Activated CD4-positive, alpha-beta T cell treated with anti-CD3 and anti-CD28 coated beads, Interleukin-2, Interleukin-4, amounts not matched to agents 100 ng/mL and 50 ng/mL, durations not matched to agents 16 hours and 8 hours (primary cell): ENCODE measurements around the gene TMEM72.

Source experiments
- DNase-seq: peaks from one replicate; pipeline ENCODE4 v3.0.0-alpha.2; 2020; ENCODE audit warnings: low spot score

The TMEM72 gene

DNA sequence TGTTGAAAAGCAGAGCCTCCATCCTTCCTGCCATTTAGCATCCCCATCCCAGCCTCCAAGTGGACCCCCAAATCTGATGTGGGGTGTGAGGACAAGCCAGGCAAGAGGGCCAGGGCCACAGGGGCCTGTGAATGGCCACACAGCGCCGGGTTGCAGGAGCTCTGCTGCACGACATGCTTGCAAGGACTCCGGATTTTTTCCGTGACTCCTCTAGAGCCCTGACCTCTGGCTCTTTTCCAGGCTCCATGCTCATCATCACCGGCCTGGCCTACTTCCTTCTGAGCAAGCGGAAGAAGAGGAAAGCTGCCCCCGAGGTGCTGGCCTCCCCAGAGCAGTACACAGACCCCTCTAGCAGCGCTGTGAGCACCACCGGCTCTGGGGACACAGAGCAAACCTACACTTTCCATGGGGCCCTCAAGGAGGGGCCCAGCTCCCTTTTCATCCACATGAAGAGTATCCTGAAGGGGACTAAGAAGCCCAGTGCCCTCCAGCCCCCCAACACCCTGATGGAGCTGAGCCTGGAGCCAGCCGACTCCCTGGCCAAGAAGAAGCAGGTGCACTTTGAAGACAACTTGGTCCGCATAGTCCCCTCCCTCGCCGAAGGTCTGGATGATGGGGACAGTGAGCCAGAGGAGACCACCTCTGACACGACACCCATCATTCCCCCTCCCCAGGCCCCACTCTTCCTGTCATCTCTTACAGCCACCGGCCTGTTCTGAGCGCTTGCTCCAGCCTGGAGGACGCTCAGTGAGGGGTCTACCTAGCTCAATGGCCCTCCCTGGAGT, 23.5 kb downstream of the TMEM72 start:
- DNase-seq, result no peak

DNA sequence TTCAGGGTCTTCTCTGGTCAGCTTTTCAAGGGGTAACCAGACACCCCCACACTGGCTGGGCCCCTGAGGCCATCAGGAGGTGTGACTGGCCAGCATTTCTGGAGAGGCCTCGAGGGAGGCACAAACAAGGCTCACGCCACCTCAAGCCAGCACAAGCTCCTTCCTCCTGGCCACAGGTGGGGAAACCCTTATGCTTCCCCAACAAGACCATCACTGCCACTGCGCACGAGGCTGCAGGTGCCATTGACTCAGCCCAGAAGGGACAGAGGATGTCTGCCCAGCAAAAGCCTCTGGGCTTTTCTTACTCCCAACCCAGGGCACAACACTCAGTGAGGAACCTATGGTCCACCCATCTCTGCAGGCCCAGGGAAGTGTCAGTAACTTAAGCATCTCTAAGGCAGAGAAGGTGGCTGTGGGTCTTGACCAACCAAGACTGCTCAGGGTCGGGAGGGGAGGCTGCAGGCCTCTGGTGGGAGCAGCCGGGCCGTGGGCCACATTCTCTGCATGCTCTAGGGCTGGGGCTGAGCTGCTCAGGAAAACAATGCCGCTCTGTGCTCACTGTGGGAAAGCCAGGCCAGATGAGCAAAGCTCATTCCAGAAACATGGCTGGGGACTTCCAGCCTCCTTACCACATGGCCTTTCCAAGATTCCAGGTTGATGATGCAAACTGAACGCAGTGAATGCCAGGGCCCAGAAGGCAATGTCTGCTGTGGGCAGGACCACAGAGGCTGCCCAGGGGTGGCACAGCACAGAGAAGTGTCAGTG, 24.2 kb downstream of the TMEM72 start:
- DNase-seq, result no peak

DNA sequence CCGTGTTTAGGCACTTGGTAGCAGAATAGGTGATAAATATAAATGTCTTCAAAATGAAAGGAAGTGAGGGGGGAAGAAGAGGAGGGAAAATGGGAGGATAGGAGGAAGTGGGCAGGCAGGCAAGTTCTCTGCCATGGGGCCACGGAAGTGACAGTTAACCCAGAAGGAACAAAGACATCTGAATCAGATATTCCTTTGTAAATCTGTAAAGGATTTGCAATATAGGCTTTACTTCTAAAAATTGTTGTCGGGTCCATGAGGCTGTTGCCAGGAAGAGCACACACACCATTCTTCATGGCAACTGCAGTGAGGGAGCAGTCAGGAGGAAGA, 24.8 kb downstream of the TMEM72 start:
- DNase-seq, result no peak

DNA sequence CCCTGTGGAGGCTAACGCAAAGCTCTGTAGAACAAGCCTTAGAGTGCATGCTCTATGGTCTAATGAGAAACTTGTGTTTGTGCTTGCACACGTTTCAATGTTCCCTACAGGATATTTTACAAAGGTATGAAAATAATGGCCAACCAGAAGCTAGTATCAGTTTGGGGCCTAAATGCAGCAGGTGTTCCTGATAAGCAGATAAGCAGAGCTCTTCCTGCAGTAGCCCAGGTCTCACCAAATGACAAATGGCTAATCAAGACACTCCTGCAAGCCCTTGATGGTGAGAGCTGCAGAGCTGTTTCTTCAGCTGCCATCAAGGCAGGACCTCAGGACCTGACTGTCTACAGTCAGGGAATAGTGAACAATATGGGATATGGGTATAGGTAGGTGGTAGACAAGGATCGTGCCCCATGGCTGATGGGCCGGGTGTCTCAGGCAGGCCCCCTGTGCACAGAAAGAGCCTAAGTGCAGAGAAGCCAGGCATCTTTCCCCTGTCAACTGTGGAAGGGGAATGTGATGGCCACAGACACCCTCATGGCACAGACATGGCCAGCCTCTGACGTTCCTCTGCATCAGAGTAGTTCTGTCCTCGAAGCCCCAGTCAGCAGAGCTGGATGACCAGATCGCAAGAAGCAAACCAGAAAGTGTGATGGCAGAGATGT, 25.3 kb downstream of the TMEM72 start:
- DNase-seq, result no peak

DNA sequence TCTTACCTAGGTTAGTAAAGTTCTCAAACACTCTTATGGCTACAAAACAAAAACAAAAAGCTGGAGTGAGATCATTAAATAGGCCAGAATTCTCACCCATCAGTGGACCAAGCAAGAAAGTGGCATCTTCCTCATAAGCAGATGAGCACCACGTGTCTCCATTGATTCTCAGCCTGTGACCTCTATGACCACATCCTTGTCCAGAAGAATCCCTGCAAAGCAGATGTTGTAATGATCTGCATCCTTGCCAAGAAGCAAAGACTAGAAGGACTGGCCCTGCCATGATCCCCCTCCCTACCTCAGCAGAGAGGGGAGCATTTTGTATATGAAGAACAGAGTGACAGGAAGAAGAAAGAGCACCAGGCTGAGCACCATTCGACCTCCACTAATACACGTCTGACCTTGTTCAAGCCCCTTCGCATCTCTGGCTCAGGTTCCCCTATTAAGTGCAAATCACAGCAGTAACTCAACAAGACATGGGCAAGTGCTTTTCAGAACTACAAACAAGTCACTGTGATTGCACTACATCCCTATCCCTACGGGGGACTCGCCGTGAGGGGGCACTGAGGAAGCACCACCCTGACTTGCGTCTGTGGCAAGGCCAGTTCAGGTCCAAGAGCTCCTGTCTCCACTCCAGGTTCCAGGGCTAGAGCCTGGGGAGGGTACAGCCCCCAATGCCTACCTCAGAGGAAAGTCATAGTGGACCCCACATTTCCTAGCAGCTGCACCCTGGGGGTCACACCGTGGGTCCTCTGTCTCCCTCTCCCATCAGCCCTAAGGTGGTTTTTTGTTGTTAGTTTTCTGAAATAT, 26.3 kb downstream of the TMEM72 start:
- DNase-seq, result no peak

DNA sequence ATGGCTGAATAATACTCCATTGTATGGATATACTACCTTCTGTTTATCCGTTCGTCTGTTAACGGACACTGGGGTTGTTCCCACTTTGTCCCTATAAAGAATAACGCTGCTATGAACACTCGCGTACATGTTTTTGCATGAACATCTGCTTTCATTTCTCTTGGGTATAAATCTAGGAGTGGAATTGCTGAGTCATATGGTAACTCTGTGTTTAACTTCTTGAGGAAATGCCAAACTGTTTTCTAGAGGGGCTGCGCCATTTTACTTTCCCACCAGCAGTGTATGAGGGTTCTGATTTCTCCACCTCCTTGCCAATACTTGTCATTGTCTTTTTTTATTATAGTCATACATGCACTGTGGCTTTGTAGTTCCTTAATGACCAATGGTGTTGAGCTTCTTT, 27.8 kb downstream of the TMEM72 start:
- DNase-seq, result no peak

DNA sequence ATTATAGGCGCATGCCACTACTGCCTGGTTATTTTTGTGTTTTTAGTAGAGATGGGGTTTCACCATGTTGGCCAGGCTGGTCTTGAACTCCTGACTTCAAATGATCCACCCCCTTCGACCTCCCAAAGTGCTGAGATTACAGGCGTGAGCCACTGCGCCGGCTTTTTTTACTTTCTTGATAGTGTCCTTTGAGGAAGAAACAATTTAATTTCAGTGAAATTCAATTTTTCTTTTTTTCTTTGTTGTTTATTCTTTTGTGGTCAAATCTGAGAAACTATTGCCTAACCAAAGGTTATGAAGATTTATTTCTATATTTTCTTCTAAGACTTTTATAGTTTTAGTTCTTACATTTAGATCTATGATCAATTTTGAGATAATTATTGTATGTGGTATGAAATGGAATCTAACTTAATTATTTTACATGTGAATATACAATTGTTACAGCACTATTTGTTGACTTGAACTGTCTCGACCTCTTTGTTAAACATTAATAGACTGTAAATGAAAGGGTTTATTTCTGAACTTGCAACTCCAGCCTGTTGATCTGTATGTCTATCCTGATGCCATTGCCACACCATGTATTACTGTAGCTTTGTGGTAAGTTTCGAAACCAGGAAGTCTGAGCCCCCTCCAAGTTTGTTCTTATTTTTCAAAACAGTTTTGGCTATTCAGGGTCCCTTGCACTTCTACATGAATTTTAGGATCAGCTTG, 28.7 kb downstream of the TMEM72 start:
- DNase-seq, result no peak

DNA sequence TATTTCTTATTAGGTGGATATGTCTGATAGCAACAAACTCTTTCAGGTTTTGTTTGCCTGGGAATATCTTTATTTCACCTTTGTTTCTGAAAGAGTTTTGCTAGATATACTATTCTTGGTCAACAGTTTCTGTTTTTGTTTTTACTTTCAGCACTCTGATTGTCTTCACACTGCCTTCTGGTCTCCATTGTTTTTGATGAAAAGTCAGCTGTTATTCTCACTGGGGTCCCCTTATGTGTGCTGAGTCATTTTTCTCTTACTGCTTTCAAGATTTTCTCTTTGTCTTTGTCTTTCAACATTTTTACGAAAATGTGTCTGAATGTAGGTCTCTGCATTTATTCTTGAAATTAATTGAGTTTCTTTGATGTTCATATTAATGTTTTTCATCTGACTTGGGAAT, 33.2 kb downstream of the TMEM72 start:
- no peak for DNase-seq

DNA sequence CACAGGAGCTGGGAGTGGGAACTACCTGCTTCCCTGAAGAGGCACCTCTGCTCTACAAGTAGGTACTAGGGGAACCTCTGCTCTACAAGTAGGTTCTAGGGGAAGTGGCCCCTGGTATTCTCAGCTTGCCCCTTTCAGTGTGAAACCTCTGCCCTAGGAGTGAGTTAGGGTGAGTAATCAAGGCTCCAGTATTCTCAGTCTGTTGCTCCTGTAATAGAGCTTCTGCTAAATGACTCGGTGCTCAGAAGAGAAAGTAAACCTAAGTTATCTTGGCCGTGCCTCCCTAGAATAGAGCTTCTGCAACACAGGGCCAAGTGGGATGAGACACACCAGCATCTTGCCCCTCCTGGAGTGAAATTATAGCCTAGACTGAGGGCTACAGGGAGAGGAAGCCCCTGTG, 35.1 kb downstream of the TMEM72 start:
- DNase-seq, result no peak

DNA sequence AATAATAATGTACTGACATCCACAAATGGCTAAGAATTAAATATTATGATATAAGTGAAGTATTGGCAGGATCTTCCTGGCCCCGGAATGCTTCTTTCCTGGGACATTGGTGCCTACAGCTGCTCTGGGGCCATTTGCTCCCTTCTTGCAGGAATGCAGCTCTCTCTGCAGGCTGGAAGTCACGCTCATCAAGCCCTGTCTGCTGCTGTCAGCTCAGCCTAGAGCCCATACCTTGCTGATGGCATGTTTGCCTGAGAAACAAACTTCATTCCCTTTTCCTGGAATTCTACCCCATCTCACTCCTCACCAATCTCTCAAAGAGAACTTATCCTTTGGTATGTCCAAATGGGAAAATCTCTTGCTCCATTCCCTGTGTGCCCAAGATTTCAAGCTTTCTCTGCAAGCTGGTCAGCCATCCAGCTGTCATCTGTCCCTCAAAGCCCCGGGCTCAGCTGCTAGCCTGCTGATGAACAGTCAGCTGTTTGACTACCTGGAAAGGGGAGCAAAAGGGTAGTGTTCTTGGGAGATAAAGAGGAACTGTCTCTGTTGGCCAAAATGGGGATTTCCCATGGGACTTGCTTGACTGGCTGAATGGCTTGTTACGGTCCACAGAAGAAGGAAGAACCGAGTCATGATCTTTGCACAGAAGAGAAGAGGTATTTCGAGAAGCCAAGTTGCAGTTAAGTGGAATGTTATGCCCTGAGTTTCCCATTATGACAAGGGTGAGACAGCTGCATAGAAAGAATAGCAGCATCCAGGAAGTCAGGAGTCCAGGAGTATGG, 36.4 kb downstream of the TMEM72 start:
- no peak for DNase-seq

DNA sequence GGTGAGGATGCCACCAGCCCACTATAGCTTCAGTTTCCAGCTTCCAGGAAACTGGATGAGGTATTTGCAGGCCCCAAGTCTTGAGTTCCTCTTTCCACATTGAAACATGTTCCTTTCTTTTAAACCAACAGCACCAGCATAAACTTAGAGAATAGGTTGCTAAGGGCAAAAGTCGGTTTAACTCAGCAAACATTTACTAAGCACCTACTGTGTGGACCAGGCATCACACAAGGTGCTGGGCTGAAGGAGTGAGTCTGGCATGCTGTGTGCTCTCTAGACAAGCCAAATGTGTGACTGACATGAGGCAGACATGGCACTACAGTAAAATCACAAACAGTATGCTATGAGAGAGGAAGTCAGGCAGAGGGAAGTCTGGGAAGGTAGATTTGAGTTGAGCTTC, 37.5 kb downstream of the TMEM72 start:
- no peak for DNase-seq

DNA sequence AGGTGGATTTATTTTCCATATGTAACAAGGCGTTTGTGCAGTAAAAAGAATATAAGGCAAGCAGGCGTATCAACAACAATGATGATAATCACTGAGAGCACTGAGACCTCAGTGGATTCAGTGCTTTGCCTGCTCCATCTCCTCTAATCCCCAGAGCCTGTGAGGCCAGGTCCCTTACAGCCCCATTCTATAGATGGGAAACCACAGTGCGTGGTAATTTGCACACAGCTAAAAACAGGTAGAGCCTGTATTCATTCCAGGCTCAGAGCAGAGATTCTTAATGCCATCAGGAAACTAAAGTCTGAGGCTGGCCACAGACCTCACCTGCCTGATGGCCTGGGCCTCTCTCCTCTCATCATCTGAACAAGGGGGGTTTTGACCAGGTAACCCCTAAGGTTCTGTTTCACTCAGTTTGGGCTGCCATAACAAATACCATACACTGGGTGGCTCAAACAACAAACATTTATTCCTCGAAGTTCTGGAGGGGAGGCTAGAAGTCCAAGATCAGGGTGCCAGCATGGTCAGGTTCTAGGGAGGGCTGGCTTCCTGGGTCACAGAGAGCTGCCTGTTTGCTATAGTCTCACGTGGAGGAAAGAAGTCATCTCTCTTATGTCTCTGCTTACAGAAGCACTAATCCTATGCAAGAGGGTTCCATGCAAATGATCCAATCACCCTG, 38.1 kb downstream of the TMEM72 start:
- DNase-seq, result no peak

DNA sequence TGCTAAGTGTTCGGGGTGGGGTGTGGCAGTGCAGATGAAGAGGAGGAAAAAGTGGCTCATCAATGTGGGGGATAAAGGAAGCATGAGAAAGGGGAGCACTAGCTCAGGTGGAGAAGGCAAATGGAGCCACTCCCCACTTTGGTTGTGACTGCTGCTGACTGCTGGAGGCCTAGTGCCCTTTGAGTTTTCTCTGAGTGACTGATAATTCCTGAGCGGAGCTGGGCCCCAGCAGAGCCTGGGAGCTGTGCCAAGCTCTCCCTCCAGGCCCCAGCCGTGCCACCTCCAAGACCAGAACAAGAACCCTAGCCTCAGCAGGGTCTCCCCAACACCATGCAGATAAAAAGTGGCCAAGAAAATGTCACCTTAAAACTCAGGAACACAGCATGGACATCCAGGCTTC, 38.8 kb downstream of the TMEM72 start:
- no peak for DNase-seq

DNA sequence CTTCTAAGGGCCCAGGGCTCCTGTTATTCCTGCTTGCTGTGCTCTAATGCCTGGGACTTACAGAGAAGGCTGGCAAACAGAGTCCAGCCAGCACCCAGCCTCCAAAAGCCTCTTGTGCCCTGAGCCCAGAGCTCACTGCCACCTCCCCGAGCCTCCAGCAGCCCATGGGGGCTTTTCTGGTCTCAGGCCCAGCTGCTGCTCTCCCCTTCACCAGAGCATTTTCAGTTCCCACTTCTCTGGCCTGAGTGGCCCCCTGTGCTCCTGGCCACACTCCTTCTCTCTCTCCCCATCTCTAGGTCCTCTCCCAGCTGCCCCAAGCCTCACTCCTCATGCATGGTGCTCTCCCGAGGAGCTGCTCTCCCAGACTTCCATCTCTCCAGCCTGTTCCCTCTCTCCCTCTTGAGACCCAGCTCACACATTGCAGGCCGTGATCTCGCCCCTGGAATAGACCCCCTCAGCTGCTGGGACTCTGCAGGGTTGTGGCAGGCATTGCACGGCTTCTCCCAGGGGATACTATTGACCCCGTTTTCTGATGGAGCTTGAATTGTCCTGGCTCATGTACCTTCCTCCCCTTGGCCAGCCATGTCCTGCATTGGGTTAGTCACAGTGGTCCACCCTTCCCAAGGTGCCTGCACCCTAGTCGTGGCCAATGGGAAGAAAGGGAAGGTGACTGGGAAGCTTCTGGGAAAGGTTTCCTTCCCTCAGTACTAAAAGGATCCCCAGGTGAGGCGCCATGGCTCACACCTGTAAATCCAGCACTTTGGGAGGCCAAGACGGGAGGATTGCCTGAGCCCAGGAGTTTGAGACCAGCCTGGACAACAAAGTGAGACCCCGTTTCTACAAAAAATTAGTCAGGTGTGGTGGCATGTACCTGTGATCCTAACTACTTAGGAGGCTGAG, 39.4 kb downstream of the TMEM72 start:
- no peak for DNase-seq

DNA sequence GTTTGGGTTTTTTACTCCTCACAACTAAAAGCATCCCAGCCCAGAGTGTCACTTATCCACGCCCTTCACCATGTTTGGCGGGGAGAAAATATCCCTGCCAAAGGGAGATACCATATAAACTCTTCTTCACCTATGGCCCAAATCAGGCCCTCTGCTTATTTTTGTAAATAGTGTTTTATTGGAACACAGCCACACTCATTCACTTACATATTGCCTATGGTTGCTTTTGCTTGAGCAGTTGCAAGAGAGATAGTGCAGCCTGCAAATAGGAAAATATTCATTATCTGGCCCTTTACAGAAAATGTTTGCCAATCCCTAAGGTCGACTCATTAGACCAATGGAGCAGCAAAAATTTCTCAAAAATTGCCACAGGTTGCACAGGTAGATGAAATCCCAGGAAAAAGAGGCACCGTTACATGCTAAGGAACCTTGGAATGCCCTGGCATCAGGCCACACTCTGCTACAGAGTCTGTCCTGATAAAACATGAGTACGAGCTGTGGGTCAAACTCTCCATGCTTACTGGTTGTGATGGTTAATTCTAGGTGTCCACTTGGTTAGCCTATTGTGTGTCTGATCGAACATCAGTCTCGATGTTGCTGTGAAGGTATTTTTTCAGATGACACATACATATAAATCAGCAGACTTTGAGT, 40.6 kb downstream of the TMEM72 start:
- DNase-seq, result no peak

DNA sequence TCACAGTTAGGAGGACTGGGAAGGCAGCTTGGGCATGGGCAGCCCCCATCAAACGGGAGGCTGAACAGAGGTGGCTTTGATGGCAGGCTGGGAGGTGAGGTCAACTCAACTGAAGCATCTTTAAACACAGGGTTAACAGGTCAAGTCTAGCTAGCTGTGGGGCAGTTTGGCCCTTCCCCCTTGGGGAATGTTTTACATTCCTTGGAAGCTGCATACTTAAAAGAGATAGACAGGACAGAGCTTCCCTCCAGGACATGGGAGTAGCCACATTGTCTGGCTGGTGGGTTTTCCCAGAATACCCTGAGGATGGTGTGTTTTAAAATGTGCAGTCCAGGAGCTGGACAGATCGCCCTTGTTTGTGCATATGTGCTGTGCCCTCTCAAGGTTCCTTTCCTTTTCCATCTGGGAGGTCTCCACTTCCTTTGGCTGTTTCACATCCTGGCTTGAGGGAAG, 41.7 kb downstream of the TMEM72 start:
- no peak for DNase-seq

DNA sequence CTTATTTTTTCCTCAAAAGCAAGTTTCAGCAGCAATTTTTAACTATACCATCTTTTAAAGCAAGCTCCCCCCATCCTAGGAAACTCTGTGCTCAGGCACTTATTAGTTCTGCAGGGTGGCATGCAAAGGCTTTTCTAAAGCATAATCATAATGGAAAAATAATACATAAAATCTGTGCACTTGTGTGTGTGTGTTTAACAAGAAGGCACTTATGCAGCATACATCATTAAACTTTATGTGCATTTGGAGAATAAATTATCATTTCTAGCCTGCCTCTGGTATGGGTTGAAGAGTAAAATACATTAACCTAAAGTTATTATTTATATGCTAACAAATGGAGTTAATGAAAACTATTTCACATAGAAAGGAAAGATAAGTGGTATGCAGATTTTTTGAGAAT, 42.9 kb downstream of the TMEM72 start:
- DNase-seq, result no peak

DNA sequence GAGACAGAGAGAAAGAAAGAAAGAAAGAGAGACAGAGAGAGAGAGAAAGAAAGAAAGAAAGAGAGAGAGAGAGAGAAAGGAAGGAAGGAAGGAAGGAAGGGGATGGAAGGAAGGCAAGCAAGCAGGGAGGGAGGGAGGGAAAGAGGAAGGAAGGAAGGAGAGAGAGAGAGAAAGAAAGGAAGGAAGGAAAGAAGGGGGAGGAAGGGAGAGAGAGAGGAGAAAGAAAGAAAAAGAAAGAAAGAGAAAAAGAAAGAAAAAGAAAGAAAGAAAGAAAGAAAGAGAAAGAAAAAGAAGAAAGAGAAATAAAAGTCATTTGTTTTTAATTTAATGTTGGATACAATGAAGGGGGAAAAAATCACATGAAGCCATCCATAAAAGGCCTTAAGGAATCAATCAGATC, 43.8 kb downstream of the TMEM72 start:
- DNase-seq, result no peak
